ENCODE measurements around the gene BRIP1.

BRIP1 gene

DNA sequence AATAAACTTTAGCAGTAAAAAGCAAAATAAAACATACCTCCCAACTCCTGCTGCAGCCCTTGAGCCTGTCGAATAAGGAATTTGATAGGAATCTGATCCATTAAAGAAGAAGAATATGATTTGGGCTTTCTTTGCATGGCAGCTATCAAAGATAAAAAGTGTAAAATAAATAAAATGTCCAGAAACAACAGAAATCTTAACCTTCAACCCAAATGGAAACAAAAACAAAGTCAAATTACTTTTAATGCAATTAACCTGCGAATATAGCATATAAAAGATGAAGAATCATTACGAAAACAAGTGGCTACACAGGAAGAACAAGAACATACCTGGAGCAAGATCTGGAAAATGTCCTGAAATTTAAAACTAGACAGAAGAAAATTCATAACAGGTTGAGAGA lies 21.5 kb upstream of the BRIP1 start:
- Histone ChIP-seq H3K36me3 (ENCODE audit: control insufficient read depth, insufficient read depth, low read length) (peaks cover 43% of the 10 kb centered on the region), H3K9me3 (ENCODE audit: control insufficient read depth, low read length) (no peaks in the 10 kb centered on the region), H3K4me3 (ENCODE audit: extremely low read depth, insufficient read depth, low read length, poor library complexity, severe bottlenecking) (no peak overlapping the region), H3K27ac (ENCODE audit: low read depth, low read length, severe bottlenecking) (no peak overlapping the region), H3K4me1 (ENCODE audit: control insufficient read depth, insufficient read depth, low read length, poor library complexity, severe bottlenecking) (no peaks in the 10 kb centered on the region)
- 100% methylated on average over 2 of the region's 3 CpGs; no CpG with 5 or more reads in 1 of the 2 experiments for WGBS, 2 experiments (ENCODE audit: insufficient coverage in 2 of 2)

GRCh38 chr17:61880589-61881102 lies 17.3 kb upstream of the BRIP1 start:
- Histone ChIP-seq H3K27ac (ENCODE audit: low read depth, low read length, severe bottlenecking) (no peak overlapping the region), H3K4me3 (ENCODE audit: extremely low read depth, insufficient read depth, low read length, poor library complexity, severe bottlenecking) (no peak overlapping the region), H3K36me3 (ENCODE audit: control insufficient read depth, insufficient read depth, low read length) (peaks cover 42% of the 10 kb centered on the region), H3K4me1 (ENCODE audit: control insufficient read depth, insufficient read depth, low read length, poor library complexity, severe bottlenecking) (no peaks in the 10 kb centered on the region), H3K9me3 (ENCODE audit: control insufficient read depth, low read length) (no peaks in the 10 kb centered on the region)
- no CpG with 5 or more reads among the region's 4 CpGs for WGBS, 2 experiments (ENCODE audit: insufficient coverage in 2 of 2)

DNA sequence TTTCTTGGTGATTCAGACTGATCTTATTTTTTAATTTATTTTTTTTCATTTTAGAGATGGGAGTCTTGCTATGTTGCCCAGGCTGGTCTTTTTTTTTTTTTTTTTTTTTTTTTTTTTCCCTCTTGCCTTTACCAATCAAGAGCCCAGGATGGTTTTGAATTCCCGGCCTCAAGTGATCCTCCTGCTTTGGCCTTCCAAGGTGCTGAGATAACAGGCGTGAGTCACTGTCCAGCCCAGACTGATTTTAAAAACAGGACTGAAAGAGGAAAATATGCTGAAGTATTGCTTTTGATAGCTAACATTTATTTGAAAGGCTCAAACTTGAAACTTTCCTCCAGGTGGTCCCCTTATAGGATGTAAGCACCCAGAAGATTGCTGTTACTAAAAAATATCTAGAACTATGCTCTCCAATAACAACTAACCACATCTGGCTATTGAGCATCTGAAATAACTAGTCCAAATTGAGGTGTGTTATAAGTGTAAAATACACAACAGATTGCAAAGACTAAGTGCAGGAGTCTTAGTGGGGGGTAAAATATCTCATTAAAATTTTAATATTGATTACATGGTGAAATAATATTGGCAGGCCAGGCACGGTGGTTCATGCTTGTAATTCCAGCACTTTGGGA lies 15.8 kb upstream of the BRIP1 start:
- H3K4me3 ChIP-seq (ENCODE audit: extremely low read depth, insufficient read depth, low read length, poor library complexity, severe bottlenecking): no peak overlapping the region

DNA sequence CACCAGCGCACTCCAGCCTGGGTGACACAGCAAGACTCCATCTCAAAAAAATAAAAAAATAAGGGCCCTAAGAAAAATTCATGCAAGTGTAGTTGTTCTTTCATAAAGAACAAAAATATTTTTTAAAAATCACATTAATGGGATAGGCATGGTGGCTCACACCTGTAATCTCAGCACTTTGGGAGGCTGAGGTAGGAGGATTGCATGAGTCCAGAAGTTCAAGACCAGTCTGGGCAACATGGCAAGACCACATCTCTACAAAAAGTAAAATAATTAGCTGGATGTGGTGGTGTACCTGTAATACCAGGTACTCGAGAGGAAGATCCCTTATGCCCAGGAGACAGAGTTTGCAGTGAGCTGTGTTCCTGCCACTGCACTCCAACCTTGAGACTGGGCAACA lies 15.2 kb upstream of the BRIP1 start:
- no peak overlapping the region for H3K27ac ChIP-seq (ENCODE audit: low read depth, low read length, severe bottlenecking)
- no peaks in the 10 kb centered on the region for H3K4me1 ChIP-seq (ENCODE audit: control insufficient read depth, insufficient read depth, low read length, poor library complexity, severe bottlenecking)
- H3K9me3 ChIP-seq (ENCODE audit: control insufficient read depth, low read length): no peaks in the 10 kb centered on the region
- peaks cover 35% of the 10 kb centered on the region for H3K36me3 ChIP-seq (ENCODE audit: control insufficient read depth, insufficient read depth, low read length)
- H3K4me3 ChIP-seq (ENCODE audit: extremely low read depth, insufficient read depth, low read length, poor library complexity, severe bottlenecking): no peak overlapping the region
- 100% methylated on average over 1 of the region's 2 CpGs for WGBS, 2 experiments (ENCODE audit: insufficient coverage in 2 of 2)

More for the DNA sequence above, 15.8 kb upstream of the BRIP1 start:
- no peaks in the 10 kb centered on the region for H3K4me1 ChIP-seq (ENCODE audit: control insufficient read depth, insufficient read depth, low read length, poor library complexity, severe bottlenecking)
- H3K27ac ChIP-seq (ENCODE audit: low read depth, low read length, severe bottlenecking): no peak overlapping the region
- WGBS, 2 experiments (ENCODE audit: insufficient coverage in 2 of 2): 93 to 95% methylated on average over 2 to 3 of the region's 3 CpGs
- H3K36me3 ChIP-seq (ENCODE audit: control insufficient read depth, insufficient read depth, low read length): peaks cover 38% of the 10 kb centered on the region
- H3K9me3 ChIP-seq (ENCODE audit: control insufficient read depth, low read length): no peaks in the 10 kb centered on the region

DNA sequence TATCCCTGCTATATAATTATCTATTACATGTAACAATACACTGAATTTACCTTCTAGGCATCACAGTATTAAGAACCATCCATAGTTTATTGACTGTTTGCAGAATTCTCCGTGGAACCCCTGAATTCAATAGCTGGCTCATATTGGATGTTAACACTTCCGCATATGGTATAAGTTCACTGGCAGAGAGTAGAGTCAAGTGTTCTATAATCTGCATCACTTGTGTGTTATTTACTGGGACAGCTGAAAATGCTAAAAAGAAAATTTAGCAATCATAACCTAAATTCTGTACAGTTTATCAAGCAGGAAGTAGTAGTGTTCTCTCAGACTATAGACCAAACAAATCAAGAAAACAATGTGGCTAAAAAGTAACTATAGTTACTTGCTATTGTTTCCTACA lies 14.5 kb upstream of the BRIP1 start:
- no peaks in the 10 kb centered on the region for H3K9me3 ChIP-seq (ENCODE audit: control insufficient read depth, low read length)
- H3K4me1 ChIP-seq (ENCODE audit: control insufficient read depth, insufficient read depth, low read length, poor library complexity, severe bottlenecking): no peaks in the 10 kb centered on the region
- WGBS, 2 experiments (ENCODE audit: insufficient coverage in 2 of 2): 94 to 100% methylated on average over 1 to 2 of the region's 2 CpGs
- H3K36me3 ChIP-seq (ENCODE audit: control insufficient read depth, insufficient read depth, low read length): peaks cover 30% of the 10 kb centered on the region
- H3K27ac ChIP-seq (ENCODE audit: low read depth, low read length, severe bottlenecking): no peak overlapping the region
- no peak overlapping the region for H3K4me3 ChIP-seq (ENCODE audit: extremely low read depth, insufficient read depth, low read length, poor library complexity, severe bottlenecking)

- H3K36me3 ChIP-seq (ENCODE audit: control insufficient read depth, insufficient read depth, low read length): peaks cover 41% of the 10 kb centered on the region
- no peak overlapping the region for H3K27ac ChIP-seq (ENCODE audit: low read depth, low read length, severe bottlenecking)
- H3K4me3 ChIP-seq (ENCODE audit: extremely low read depth, insufficient read depth, low read length, poor library complexity, severe bottlenecking): no peak overlapping the region
- H3K4me1 ChIP-seq (ENCODE audit: control insufficient read depth, insufficient read depth, low read length, poor library complexity, severe bottlenecking): no peaks in the 10 kb centered on the region
- H3K9me3 ChIP-seq (ENCODE audit: control insufficient read depth, low read length): no peaks in the 10 kb centered on the region
- WGBS, 2 experiments (ENCODE audit: insufficient coverage in 2 of 2): 81 to 100% methylated on average over 3 of the region's 3 CpGs
Observed at GRCh38 chr17:61875804-61876203, 12.5 kb upstream of the BRIP1 start.

DNA sequence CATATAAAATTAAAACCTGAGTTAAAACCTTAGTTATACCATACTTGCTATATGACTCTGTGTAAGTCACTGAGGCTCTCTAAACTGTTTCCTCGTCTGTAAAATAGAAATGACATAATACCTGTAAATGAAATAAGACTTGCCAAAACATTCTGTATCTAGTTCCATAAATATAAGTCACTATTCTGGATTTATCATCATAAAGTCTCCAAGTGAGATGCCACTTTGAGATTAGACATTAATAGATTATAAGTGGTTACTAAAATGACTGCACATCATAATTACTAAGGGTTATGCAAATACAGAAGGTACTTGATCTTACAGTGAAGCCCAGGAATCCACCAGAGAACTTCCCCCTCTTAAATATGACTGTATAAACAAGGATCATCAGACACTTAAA lies 12.0 kb upstream of the BRIP1 start:
- no peaks in the 10 kb centered on the region for H3K4me1 ChIP-seq (ENCODE audit: control insufficient read depth, insufficient read depth, low read length, poor library complexity, severe bottlenecking)
- no peak overlapping the region for H3K27ac ChIP-seq (ENCODE audit: low read depth, low read length, severe bottlenecking)
- no CpG with 5 or more reads among the region's 1 CpG for WGBS, 2 experiments (ENCODE audit: insufficient coverage in 2 of 2)
- no peak overlapping the region for H3K4me3 ChIP-seq (ENCODE audit: extremely low read depth, insufficient read depth, low read length, poor library complexity, severe bottlenecking)
- H3K9me3 ChIP-seq (ENCODE audit: control insufficient read depth, low read length): no peaks in the 10 kb centered on the region
- peaks cover 46% of the 10 kb centered on the region for H3K36me3 ChIP-seq (ENCODE audit: control insufficient read depth, insufficient read depth, low read length)

DNA sequence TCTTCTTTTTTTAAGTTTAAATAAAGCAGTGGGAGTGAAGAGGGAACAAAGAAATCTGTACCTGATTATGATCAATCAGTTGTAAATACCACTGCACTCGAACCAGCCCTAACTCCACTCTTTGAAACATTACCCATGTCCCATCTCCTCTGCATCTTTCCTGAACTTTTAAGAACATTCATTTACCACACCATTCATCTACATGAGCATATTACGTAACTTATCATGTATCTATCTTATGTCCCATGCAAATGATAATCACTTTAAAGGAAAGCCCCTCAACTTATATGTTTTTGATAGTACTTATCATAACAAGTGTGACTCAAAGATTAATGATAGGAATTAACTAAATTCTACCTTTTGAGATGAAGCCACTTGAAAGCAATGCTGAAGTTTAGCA lies 10.7 kb upstream of the BRIP1 start:
- no peaks in the 10 kb centered on the region for H3K4me1 ChIP-seq (ENCODE audit: control insufficient read depth, insufficient read depth, low read length, poor library complexity, severe bottlenecking)
- H3K36me3 ChIP-seq (ENCODE audit: control insufficient read depth, insufficient read depth, low read length): peaks cover 41% of the 10 kb centered on the region
- no peak overlapping the region for H3K4me3 ChIP-seq (ENCODE audit: extremely low read depth, insufficient read depth, low read length, poor library complexity, severe bottlenecking)
- H3K27ac ChIP-seq (ENCODE audit: low read depth, low read length, severe bottlenecking): no peak overlapping the region
- WGBS, 2 experiments (ENCODE audit: insufficient coverage in 2 of 2): 93 to 100% methylated on average over 1 to 2 of the region's 2 CpGs
- H3K9me3 ChIP-seq (ENCODE audit: control insufficient read depth, low read length): no peaks in the 10 kb centered on the region

DNA sequence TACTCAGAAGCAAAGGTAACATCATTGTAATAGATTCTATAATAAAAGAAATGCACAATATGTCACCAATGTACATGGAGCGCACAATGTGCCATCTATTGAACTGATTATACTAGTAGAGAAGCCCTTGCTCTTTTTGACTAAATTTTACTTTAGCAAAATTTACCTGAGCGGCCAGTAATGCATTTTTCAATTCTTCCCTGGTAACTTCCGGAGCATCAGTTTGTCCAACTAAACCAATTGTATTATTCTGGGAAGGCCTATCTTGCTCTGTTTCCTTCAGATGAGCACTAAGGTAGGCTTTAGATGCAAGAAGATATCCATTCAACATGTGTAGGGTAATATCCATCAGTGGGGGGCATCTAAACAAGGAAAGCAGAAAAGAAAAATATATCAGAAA lies 8.8 kb upstream of the BRIP1 start:
- H3K4me3 ChIP-seq (ENCODE audit: extremely low read depth, insufficient read depth, low read length, poor library complexity, severe bottlenecking): no peak overlapping the region
- H3K9me3 ChIP-seq (ENCODE audit: control insufficient read depth, low read length): no peaks in the 10 kb centered on the region
- no peak overlapping the region for H3K27ac ChIP-seq (ENCODE audit: low read depth, low read length, severe bottlenecking)
- no peaks in the 10 kb centered on the region for H3K4me1 ChIP-seq (ENCODE audit: control insufficient read depth, insufficient read depth, low read length, poor library complexity, severe bottlenecking)
- H3K36me3 ChIP-seq (ENCODE audit: control insufficient read depth, insufficient read depth, low read length): peaks cover 41% of the 10 kb centered on the region
- 93 to 100% methylated on average over 1 to 2 of the region's 3 CpGs for WGBS, 2 experiments (ENCODE audit: insufficient coverage in 2 of 2)

DNA sequence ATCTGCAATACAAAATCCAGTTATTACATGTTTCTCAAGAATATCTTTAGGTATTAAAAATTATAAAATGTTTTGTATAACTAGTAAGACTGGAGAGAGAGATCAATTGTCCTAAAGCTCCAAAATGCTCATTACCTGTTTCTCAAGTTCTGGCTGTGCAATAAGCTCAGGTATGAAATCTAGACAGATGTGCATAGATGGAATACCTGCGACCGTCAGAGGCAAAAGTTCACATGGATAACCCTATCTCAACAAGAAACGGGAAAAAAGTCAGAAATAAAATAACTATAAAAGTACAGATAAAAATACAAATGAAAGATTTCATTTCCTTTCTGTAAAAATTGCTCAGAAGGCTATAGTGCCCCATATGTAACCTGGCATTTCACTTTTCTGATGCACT lies 5.8 kb upstream of the BRIP1 start:
- H3K4me1 ChIP-seq (ENCODE audit: control insufficient read depth, insufficient read depth, low read length, poor library complexity, severe bottlenecking): no peaks in the 10 kb centered on the region
- no peak overlapping the region for H3K4me3 ChIP-seq (ENCODE audit: extremely low read depth, insufficient read depth, low read length, poor library complexity, severe bottlenecking)
- H3K27ac ChIP-seq (ENCODE audit: low read depth, low read length, severe bottlenecking): no peak overlapping the region
- no CpG with 5 or more reads among the region's 3 CpGs for WGBS, 2 experiments (ENCODE audit: insufficient coverage in 2 of 2)
- H3K9me3 ChIP-seq (ENCODE audit: control insufficient read depth, low read length): no peaks in the 10 kb centered on the region
- peaks cover 41% of the 10 kb centered on the region for H3K36me3 ChIP-seq (ENCODE audit: control insufficient read depth, insufficient read depth, low read length)

- H3K36me3 ChIP-seq (ENCODE audit: control insufficient read depth, insufficient read depth, low read length): peaks cover 41% of the 10 kb centered on the region
- WGBS, 2 experiments (ENCODE audit: insufficient coverage in 2 of 2): 100% methylated on average over 1 of the region's 2 CpGs; no CpG with 5 or more reads in 1 of the 2 experiments
- H3K9me3 ChIP-seq (ENCODE audit: control insufficient read depth, low read length): no peaks in the 10 kb centered on the region
- H3K27ac ChIP-seq (ENCODE audit: low read depth, low read length, severe bottlenecking): no peak overlapping the region
- H3K4me3 ChIP-seq (ENCODE audit: extremely low read depth, insufficient read depth, low read length, poor library complexity, severe bottlenecking): no peak overlapping the region
- no peaks in the 10 kb centered on the region for H3K4me1 ChIP-seq (ENCODE audit: control insufficient read depth, insufficient read depth, low read length, poor library complexity, severe bottlenecking)
Observed at GRCh38 chr17:61868074-61868473, 4.7 kb upstream of the BRIP1 start.

Measured in mesodermal cell (in vitro differentiated cells).